Neuronal stem cell (in vitro differentiated cells): ENCODE measurements around the gene PRR13.
"Not testable (repeated sequence)": the region's sequence is repeated elsewhere in the genome, so short reads cannot be mapped to it uniquely, and the experiment has no call there.

Source experiments
- DNase-seq: peaks from one replicate; pipeline ENCODE4 v3.0.0-alpha.2; 2013; ENCODE audit warnings: low spot score
- H2AFZ ChIP-seq: one replicate; pipeline ENCODE4 v1.6.1; 2013; ENCODE audit warnings: mild to moderate bottlenecking, low read length, inconsistent platforms
- H2AK5ac ChIP-seq: 2 replicates; pipeline ENCODE4 v1.6.1; 2013; ENCODE audit warnings: low read depth, mild to moderate bottlenecking, inconsistent platforms, low read length, moderate library complexity, mixed read lengths
- H2BK120ac ChIP-seq: 2 replicates; pipeline ENCODE4 v1.6.1; 2013; ENCODE audit warnings: low read depth, mild to moderate bottlenecking, inconsistent platforms, low read length, moderate library complexity, mixed read lengths
- H2BK12ac ChIP-seq: one replicate; pipeline ENCODE4 v1.6.1; 2013; ENCODE audit warnings: low read length, inconsistent platforms
- H2BK15ac ChIP-seq: 2 replicates; pipeline ENCODE4 v1.6.1; 2013; ENCODE audit warnings: mild to moderate bottlenecking, low read length, inconsistent platforms, mixed read lengths
- H2BK5ac ChIP-seq: one replicate; pipeline ENCODE4 v1.6.1; 2013; ENCODE audit warnings: inconsistent platforms, mild to moderate bottlenecking, low read length, moderate library complexity
- H3K14ac ChIP-seq: one replicate; pipeline ENCODE4 v1.6.1; 2013; ENCODE audit warnings: low read length, inconsistent platforms
- H3K18ac ChIP-seq: 2 replicates; pipeline ENCODE4 v1.6.1; 2013; ENCODE audit warnings: low read length, inconsistent platforms
- H3K23ac ChIP-seq: 2 replicates; pipeline ENCODE4 v1.6.1; 2013; ENCODE audit warnings: low read depth, mild to moderate bottlenecking, mixed read lengths, low read length, inconsistent platforms; ENCODE audit not compliant: poor library complexity
- H3K27ac ChIP-seq: replicated peaks from 3 replicates; pipeline ENCODE4 v1.5.1; 2013; ENCODE audit warnings: low read length, inconsistent platforms
- H3K27me3 ChIP-seq, 3 experiments: 2 replicates each; pipeline ENCODE4 v1.6.1; 2013; ENCODE audit warnings: low read length in 3 of 3, mild to moderate bottlenecking in 2 of 3, inconsistent platforms in 1 of 3, low read depth in 1 of 3, mixed read lengths in 1 of 3, moderate library complexity in 1 of 3; ENCODE audit not compliant: control insufficient read depth in 3 of 3, insufficient read depth in 3 of 3
- H3K36me3 ChIP-seq, 2 donors: replicated peaks in 1 of 2; 2 replicates each; pipeline ENCODE4 v1.6.1; 2013; ENCODE audit warnings: low read length in 2 of 2; ENCODE audit not compliant: control insufficient read depth in 2 of 2, insufficient read depth in 2 of 2
- H3K4ac ChIP-seq: 2 replicates; pipeline ENCODE4 v1.6.1; 2013; ENCODE audit warnings: inconsistent platforms, mild to moderate bottlenecking, low read length, moderate library complexity
- H3K4me1 ChIP-seq, 2 donors: 1 replicate in 1 of 2; 2 replicates in 1 of 2; pipeline ENCODE4 v1.6.1; 2013; ENCODE audit warnings: low read length in 2 of 2, low read depth in 1 of 2; ENCODE audit not compliant: control insufficient read depth in 2 of 2, insufficient read depth in 1 of 2
- H3K4me2 ChIP-seq: one replicate; pipeline ENCODE4 v1.6.1; 2013; ENCODE audit warnings: mild to moderate bottlenecking, low read length, inconsistent platforms; ENCODE audit not compliant: insufficient read depth, poor library complexity, severe bottlenecking
- H3K4me3 ChIP-seq, 2 donors: 2 replicates each; pipeline ENCODE4 v1.5.1; 2013; ENCODE audit warnings: low read length in 2 of 2, mild to moderate bottlenecking in 2 of 2, inconsistent platforms in 1 of 2, moderate library complexity in 1 of 2
- H3K79me1 ChIP-seq: one replicate; pipeline ENCODE4 v1.6.1; 2013; ENCODE audit warnings: low read depth, mild to moderate bottlenecking, inconsistent platforms, low read length, moderate library complexity
- H3K9ac ChIP-seq: one replicate; pipeline ENCODE4 v1.6.1; 2013; ENCODE audit warnings: mild to moderate bottlenecking, low read depth, low read length, inconsistent platforms; ENCODE audit not compliant: poor library complexity
- H3K9me3 ChIP-seq, 2 donors: replicated peaks in 1 of 2; 2 replicates each; pipeline versions ENCODE3 to v1.6.1; 2013; ENCODE audit warnings: low read length in 2 of 2, mild to moderate bottlenecking in 2 of 2, inconsistent platforms in 1 of 2, low read depth in 1 of 2, mixed read lengths in 1 of 2, moderate library complexity in 1 of 2; ENCODE audit not compliant: control insufficient read depth in 2 of 2, insufficient read depth in 1 of 2
- H4K8ac ChIP-seq: one replicate; pipeline ENCODE4 v1.6.1; 2013; ENCODE audit warnings: low read depth, mild to moderate bottlenecking, inconsistent platforms, low read length, moderate library complexity
- H4K91ac ChIP-seq: one replicate; pipeline ENCODE4 v1.6.1; 2013; ENCODE audit warnings: low read length, low read depth, mild to moderate bottlenecking, inconsistent platforms; ENCODE audit not compliant: poor library complexity
- WGBS, 2 donors: extraction: QIAGEN DNeasy Blood & Tissue Kit; methylation state at CpG; one replicate each; pipeline ENCODE4 v1.1.7; 2013; ENCODE audit warnings: missing lambda C conversion rate in 2 of 2, mixed read lengths in 1 of 2; ENCODE audit not compliant: insufficient read length in 2 of 2, insufficient replicate concordance in 1 of 2; ENCODE audit errors: extremely low coverage in 2 of 2; 5-methylcytosine and 5-hydroxymethylcytosine counted together

The PRR13 gene

DNA sequence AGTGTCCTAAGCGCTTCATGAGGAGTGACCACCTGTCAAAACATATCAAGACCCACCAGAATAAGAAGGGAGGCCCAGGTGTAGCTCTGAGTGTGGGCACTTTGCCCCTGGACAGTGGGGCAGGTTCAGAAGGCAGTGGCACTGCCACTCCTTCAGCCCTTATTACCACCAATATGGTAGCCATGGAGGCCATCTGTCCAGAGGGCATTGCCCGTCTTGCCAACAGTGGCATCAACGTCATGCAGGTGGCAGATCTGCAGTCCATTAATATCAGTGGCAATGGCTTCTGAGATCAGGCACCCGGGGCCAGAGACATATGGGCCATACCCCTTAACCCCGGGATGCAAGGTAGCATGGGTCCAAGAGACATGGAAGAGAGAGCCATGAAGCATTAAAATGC, 30.6 kb upstream of the PRR13 start:
- Histone ChIP-seq H3K79me1 (no peaks in the 10 kb centered on the region), H2AFZ (no peak overlapping the region), H2AK5ac (no peak overlapping the region), H3K27me3 (no peaks in the 10 kb centered on the region), H3K18ac (no peak overlapping the region), H3K4me2 (no peak overlapping the region), H2BK120ac (no peak overlapping the region), H3K36me3 (peaks cover 15 to 71% of the 10 kb centered on the region in 2 donors), H2BK12ac (no peak overlapping the region), H3K4me1 (peaks cover 10 to 21% of the 10 kb centered on the region in 2 donors), H3K9ac (no peak overlapping the region), H4K91ac (no peak overlapping the region), H3K4me3 (no peak overlapping the region), H2BK15ac (no peak overlapping the region), H3K23ac (peak overlapping the region; percentile 34), H3K4ac (no peak overlapping the region), H3K27ac (no peak overlapping the region), H2BK5ac (peak overlapping the region; percentile 54), H4K8ac (no peak overlapping the region), H3K9me3 (peaks cover 0 to 2% of the 10 kb centered on the region in 2 donors), H3K14ac (no peak overlapping the region)
- DNase-seq, result no peak
- WGBS, 2 donors, result no CpG with 5 or more reads among the region's 5 CpGs

DNA sequence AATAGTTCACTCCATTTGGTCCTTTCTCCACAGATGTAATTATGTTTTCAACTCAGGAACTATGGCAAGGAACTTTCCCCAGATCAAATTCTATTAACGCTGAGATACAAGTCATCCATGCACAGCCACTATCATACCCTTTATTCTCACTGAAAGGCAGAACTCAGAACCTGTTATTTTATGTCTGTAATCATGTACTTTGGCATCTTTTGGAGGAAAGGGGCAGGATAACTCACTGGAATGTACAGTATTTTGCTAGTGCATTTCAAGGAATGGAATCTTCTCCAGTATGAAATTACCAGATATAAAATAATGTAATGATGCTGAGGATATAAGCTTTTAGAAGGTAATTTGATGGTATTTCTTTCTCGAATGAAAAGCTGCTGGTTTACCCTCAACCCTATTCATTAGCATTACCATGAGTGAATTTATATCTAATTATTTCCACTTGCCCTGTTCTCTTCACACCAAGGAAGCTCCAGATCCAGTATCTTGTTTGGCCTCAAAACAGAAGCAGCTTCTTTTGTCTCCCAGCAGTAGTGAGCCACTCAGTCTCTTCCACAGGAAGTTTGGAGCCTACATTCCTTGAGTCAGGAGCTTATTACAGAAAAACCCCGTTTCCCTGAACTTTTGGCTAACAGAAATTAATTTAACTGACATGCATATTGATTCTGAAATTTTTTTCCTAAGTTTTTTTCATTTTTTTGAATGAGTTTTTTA, 27.9 kb upstream of the PRR13 start:
- Histone ChIP-seq H3K27ac (peak overlapping the region; percentile 69), H3K4me3 (no peak overlapping the region), H3K27me3 (no peaks in the 10 kb centered on the region), H3K79me1 (no peaks in the 10 kb centered on the region), H2BK12ac (no peak overlapping the region), H3K4me2 (no peak overlapping the region), H2BK5ac (no peak overlapping the region), H3K14ac (no peak overlapping the region), H2BK120ac (no peak overlapping the region), H3K9ac (no peak overlapping the region), H3K4me1 (peaks cover 10 to 21% of the 10 kb centered on the region in 2 donors), H4K91ac (no peak overlapping the region), H2AK5ac (no peak overlapping the region), H3K23ac (no peak overlapping the region), H3K36me3 (peaks cover 12 to 54% of the 10 kb centered on the region in 2 donors), H3K9me3 (no peaks in the 10 kb centered on the region), H4K8ac (no peak overlapping the region), H3K18ac (no peak overlapping the region), H3K4ac (no peak overlapping the region), H2BK15ac (no peak overlapping the region), H2AFZ (no peak overlapping the region)
- WGBS, 2 donors, result no CpG with 5 or more reads among the region's 3 CpGs
- DNase-seq, result no peak

DNA sequence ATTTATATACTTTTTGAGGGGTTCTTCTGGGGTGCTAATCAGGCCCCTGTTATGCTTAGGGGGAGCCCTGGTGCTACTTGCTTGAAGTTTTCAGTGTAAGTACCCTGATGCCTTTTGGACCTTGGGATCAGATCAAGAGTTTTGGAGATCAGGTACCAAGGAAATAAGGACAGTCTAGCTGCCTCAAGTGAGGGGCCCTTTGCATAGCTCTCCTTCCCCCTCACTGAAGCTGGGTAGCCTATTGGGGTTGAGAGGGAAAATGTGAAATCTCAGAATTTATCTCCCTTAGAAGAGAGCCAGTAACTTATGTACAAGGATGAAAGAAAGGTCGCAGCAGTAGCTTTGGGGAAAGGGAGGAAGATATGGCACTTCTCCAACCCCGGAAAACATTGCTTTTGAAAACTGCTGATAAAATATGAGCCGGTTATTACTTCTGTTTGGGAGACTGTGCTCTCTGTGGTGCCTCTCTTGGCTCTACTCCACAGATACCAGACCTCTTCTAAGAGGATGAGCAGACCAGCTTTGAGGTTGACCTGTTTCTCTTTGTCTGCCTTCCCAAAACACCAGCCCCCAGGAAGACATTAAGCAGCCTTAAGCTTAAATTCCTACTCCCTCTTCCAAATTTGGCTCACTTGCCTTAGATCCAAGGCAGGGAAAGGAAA, 26.6 kb upstream of the PRR13 start:
- Histone ChIP-seq H3K4me3 (no peak overlapping the region), H3K27me3 (no peaks in the 10 kb centered on the region), H3K36me3 (peaks cover 7 to 42% of the 10 kb centered on the region in 2 donors), H4K8ac (no peak overlapping the region), H2BK15ac (no peak overlapping the region), H2AK5ac (no peak overlapping the region), H3K4me1 (peaks cover 10 to 21% of the 10 kb centered on the region in 2 donors), H3K9ac (no peak overlapping the region), H3K4me2 (no peak overlapping the region), H3K23ac (no peak overlapping the region), H2BK5ac (no peak overlapping the region), H3K14ac (no peak overlapping the region), H3K4ac (no peak overlapping the region), H3K18ac (no peak overlapping the region), H3K9me3 (no peaks in the 10 kb centered on the region), H3K79me1 (no peaks in the 10 kb centered on the region), H2BK12ac (no peak overlapping the region), H2BK120ac (no peak overlapping the region), H4K91ac (no peak overlapping the region), H2AFZ (no peak overlapping the region), H3K27ac (no peak overlapping the region)
- WGBS, 2 donors, result no CpG with 5 or more reads among the region's 3 CpGs
- no peak for DNase-seq

DNA sequence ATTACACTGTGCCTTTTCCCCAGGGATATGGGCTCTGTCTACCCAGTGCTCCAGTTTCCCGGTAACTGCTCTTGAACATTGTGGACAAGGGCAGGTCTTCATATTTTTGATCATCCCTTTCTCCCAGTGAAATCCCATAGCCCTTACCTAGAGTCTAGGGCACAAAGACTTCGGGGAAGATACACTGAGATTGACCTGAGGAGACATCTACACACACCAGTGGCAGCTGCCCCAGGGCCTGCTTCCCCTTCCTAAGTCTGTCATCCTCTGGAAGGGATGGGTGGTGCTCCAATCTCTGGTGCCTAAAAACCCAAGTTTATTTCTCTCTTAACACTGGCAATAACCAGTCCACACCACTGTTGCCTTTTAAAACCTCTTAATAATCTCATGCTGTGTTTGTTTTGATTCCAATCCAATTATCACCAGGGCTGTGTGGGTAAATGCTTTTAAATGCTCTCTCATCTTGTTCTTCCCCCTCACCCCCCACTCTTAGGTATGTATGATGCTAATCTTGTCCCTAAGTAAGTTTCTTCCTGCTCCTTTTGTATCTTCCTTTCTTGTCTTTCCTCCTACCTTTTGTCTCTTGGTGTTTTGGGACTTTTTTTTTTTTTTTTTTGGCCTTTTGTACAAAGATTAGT, 25.7 kb upstream of the PRR13 start:
- Histone ChIP-seq H3K4me1 (peaks cover 10 to 21% of the 10 kb centered on the region in 2 donors), H3K36me3 (peaks cover 5 to 35% of the 10 kb centered on the region in 2 donors), H3K27ac (peak overlapping the region; percentile 38)
- H2BK120ac ChIP-seq, DNase-seq, H2AFZ ChIP-seq, H2AK5ac ChIP-seq, H3K23ac ChIP-seq, H3K79me1 ChIP-seq, H3K27me3 ChIP-seq, H3K9me3 ChIP-seq, H3K4me3 ChIP-seq, H4K91ac ChIP-seq, H3K14ac ChIP-seq, H3K18ac ChIP-seq, H2BK5ac ChIP-seq, H3K4me2 ChIP-seq, H4K8ac ChIP-seq, H2BK15ac ChIP-seq, H2BK12ac ChIP-seq, H3K9ac ChIP-seq, H3K4ac ChIP-seq: not testable (repeated sequence)
- no CpG with 5 or more reads among the region's 2 CpGs for WGBS, 2 donors
